ENCODE measurements around the gene LOXL3. TPM values are rescaled to one million over a fixed set of nuclear protein-coding genes. Genes with fewer than 3 reads are reported as not detected.

LOXL3 gene
- total and polyA plus RNA-seq, 2 of the 8 experiments (the other 6 are each of a cell fraction or from before 2014, with no cell fraction given) = 22.4 to 27.2 TPM

- H3K4me2 ChIP-seq (ENCODE audit: insufficient read depth in 1 of 2, low read depth in 2 of 2, low read length in 2 of 2) = no peak overlapping the region; a peak in 1 of 4 replicates
Measured at GRCh38 chr2:74505448-74506246, 48.1 kb downstream of the LOXL3 start.

More at GRCh38 chr2:74505448-74506246, 48.1 kb downstream of the LOXL3 start:
- no peak overlapping the region for H2BK12ac ChIP-seq (ENCODE audit: low read depth, low read length)
- H3K79me1 ChIP-seq (ENCODE audit: low read depth, low read length) = no peaks in the 10 kb centered on the region
- CTCF ChIA-PET (ENCODE audit: partially characterized antibody) = interaction anchor here (1.0 to 3.5 kb wide), 9 partner anchors 8 to 82 kb away, joined by 3 to 20 read pairs (median 6); partner anchors contain the start of genes DQX1, LOXL3 and TLX2
- H3K4me3 ChIP-seq (ENCODE audit: extremely low read depth in 1 of 4, insufficient read depth in 2 of 4, low read depth in 3 of 4, low read length in 4 of 4) = no peak overlapping the region
- H2AFZ ChIP-seq (ENCODE audit: low read length) = no peak overlapping the region
- no peaks in the 10 kb centered on the region for H3K9me3 ChIP-seq (ENCODE audit: insufficient read depth in 2 of 2, low read depth in 1 of 2, low read length in 1 of 2)
- peaks cover 0 to 3% of the 10 kb centered on the region in 2 experiments; a peak in 1 of 4 replicates for H3K79me2 ChIP-seq (ENCODE audit: control insufficient read depth in 1 of 2, insufficient read depth in 2 of 2, low read length in 2 of 2)
- H3K27ac ChIP-seq (ENCODE audit: low read depth, low read length) = no peak overlapping the region
- no peak overlapping the region for H3K23ac ChIP-seq (ENCODE audit: insufficient read length)
- H3K56ac ChIP-seq (replicated peaks; ENCODE audit: insufficient read length, low read depth, low read length) = no peak overlapping the region
- H3K27me3 ChIP-seq (replicated peaks in 1 of 4; ENCODE audit: control insufficient read depth in 3 of 4, extremely low read depth in 1 of 4, insufficient read depth in 3 of 4, low read length in 3 of 4) = peaks cover 51 to 80% (median 76%) of the 10 kb centered on the region in 4 experiments
- POLR2A ChIA-PET (ENCODE audit: partially characterized antibody) = interaction anchor here (1.2 to 3.9 kb wide), 5 partner anchors 10 to 69 kb away, joined by 4 to 17 read pairs (median 11); partner anchors contain the start of genes DQX1 and WBP1
- no peak overlapping the region for H2AK5ac ChIP-seq (ENCODE audit: low read depth, low read length)
- peaks cover 7 to 37% (median 30%) of the 10 kb centered on the region in 4 experiments for H3K4me1 ChIP-seq (replicated peaks in 1 of 4; ENCODE audit: control insufficient read depth in 3 of 4, insufficient read depth in 4 of 4, low read length in 3 of 4)
- H2BK5ac ChIP-seq (ENCODE audit: low read depth, low read length) = no peak overlapping the region
- WGBS, 2 experiments (ENCODE audit: extremely low coverage in 1 of 2, insufficient coverage in 1 of 2, insufficient read length in 1 of 2, insufficient replicate concordance in 2 of 2, low coverage in 1 of 2, low lambda C conversion rate in 2 of 2, missing lambda C conversion rate in 1 of 2) = 93% methylated on average over 14 of the region's 14 CpGs; no CpG with 5 or more reads in 1 of the 2 experiments
- H3K4ac ChIP-seq (replicated peaks; ENCODE audit: insufficient read length, low read depth, low read length) = no peak overlapping the region
- H3K9ac ChIP-seq (replicated peaks in 1 of 4; ENCODE audit: extremely low read depth in 1 of 4, low read depth in 3 of 4, low read length in 3 of 4) = no peak overlapping the region
- H3K18ac ChIP-seq (ENCODE audit: extremely low read depth, low read length) = no peak overlapping the region
- FAIRE-seq = no peak
- peaks cover 0 to 6% of the 10 kb centered on the region in 2 experiments for H4K20me1 ChIP-seq (replicated peaks in 1 of 2; ENCODE audit: control insufficient read depth in 1 of 2, insufficient read depth in 2 of 2, low read length in 2 of 2)
- H2BK15ac ChIP-seq (ENCODE audit: low read length) = no peak overlapping the region
- H4K5ac ChIP-seq (ENCODE audit: insufficient read length, low read depth, low read length) = no peak overlapping the region
- H2BK120ac ChIP-seq (replicated peaks; ENCODE audit: low read depth, low read length) = no peak overlapping the region
- DNase-seq (ENCODE audit: low read depth in 1 of 2, low spot score in 2 of 2) = no peak
- H2BK20ac ChIP-seq (ENCODE audit: low read length) = no peak overlapping the region
- no peak overlapping the region for H3K14ac ChIP-seq (ENCODE audit: insufficient read length)
- H4K8ac ChIP-seq (ENCODE audit: extremely low read depth, insufficient read depth, low read length) = no peak overlapping the region
- no peak overlapping the region for H4K91ac ChIP-seq (replicated peaks; ENCODE audit: insufficient read length, low read length)
- peaks cover 0 to 9% (median 4%) of the 10 kb centered on the region in 4 experiments; a peak in 6 of 8 replicates for H3K36me3 ChIP-seq (ENCODE audit: control insufficient read depth in 2 of 4, insufficient read depth in 4 of 4, low read length in 3 of 4)
- TF ChIP-seq SP4 (IDR thresholded peaks at IDR 0.05; ENCODE audit: low read length) = no peak
- TF ChIP-seq GABPA (IDR thresholded peaks at IDR 0.05; ENCODE audit: borderline replicate concordance, insufficient read depth, low read length) = no peak
- TF ChIP-seq BACH1 (IDR thresholded peaks at IDR 0.05; ENCODE audit: low read length) = no peak
- TF ChIP-seq SUZ12 (IDR thresholded peaks at IDR 0.05; ENCODE audit: low read length) = no peak
- TF ChIP-seq YY1 (IDR thresholded peaks at IDR 0.05; ENCODE audit: low read depth, low read length) = no peak
- peaks cover 26% of the 10 kb centered on the region for H3K23me2 ChIP-seq (ENCODE audit: low read depth, low read length)
